ENCODE measurements around the gene CARMIL1. TPM values are rescaled to one million over a fixed set of nuclear protein-coding genes. Genes with fewer than 3 reads are reported as not detected.

The CARMIL1 gene
- total and polyA plus RNA-seq, 10 of the 15 experiments (the other 5 are each of a cell fraction or from before 2014, with no cell fraction given), result 6.4 to 18.1 (median 10.3) TPM

- H3K36me3 ChIP-seq (ENCODE audit: control insufficient read depth in 2 of 2, insufficient read depth in 2 of 2, low read length in 1 of 2), result no peaks in the 10 kb centered on the region
- no peaks in the 10 kb centered on the region for H3K9me3 ChIP-seq (replicated peaks; ENCODE audit: control insufficient read depth, insufficient read depth, low read length)
- peaks cover 5% of the 10 kb centered on the region for H3K4me1 ChIP-seq (ENCODE audit: control insufficient read depth, insufficient read depth, low read length)
- H3K27me3 ChIP-seq (replicated peaks in 1 of 2; ENCODE audit: control insufficient read depth in 2 of 2, insufficient read depth in 2 of 2, low read length in 1 of 2), result no peaks in the 10 kb centered on the region
- no peak overlapping the region for H3K27ac ChIP-seq (ENCODE audit: control insufficient read depth, insufficient read depth)
- no peaks in the 10 kb centered on the region for H4K20me1 ChIP-seq (ENCODE audit: control insufficient read depth, insufficient read depth)
- WGBS (ENCODE audit: insufficient coverage, insufficient replicate concordance, low lambda C conversion rate, missing lambda C conversion rate), result 49% methylated on average over 2 of the region's 3 CpGs
- H3K4me2 ChIP-seq (ENCODE audit: control insufficient read depth, insufficient read depth), result no peak overlapping the region
- ATAC-seq (no peak), FAIRE-seq (no peak), DNase-seq (ENCODE audit: low read depth, low spot score) (no peak)
- RAD21 ChIA-PET (ENCODE audit: unreplicated experiment), result no interaction called here
- BruUV-seq (replicated peaks), result no TSS peak
- POLR2A ChIA-PET, result interaction anchor here (0.8 kb wide), 1 partner anchor 41 kb away, joined by 4 read pairs; no protein-coding TSS in a partner anchor
- SMC1A ChIA-PET (ENCODE audit: uncharacterized antibody, unreplicated experiment), result interaction anchor here (0.9 kb wide), 1 partner anchor 20 kb away, joined by 3 read pairs; no protein-coding TSS in a partner anchor
- no peaks in the 10 kb centered on the region for H3K79me2 ChIP-seq (ENCODE audit: control insufficient read depth, insufficient read depth, low read length)
- TF ChIP-seq KDM1A (IDR thresholded peaks at IDR 0.05; ENCODE audit: borderline replicate concordance), result no peak
- TF ChIP-seq SMC3 (IDR thresholded peaks at IDR 0.05; ENCODE audit: borderline replicate concordance, low read length), result no peak
- TF ChIP-seq ZZZ3 (IDR thresholded peaks at IDR 0.05; ENCODE audit: control insufficient read depth, insufficient read length, low read depth), result no peak
- TF ChIP-seq STAT1 (conservative IDR thresholded peaks at IDR 0.05), result no peak
- no peak for TF ChIP-seq SPI1 (IDR thresholded peaks at IDR 0.05; ENCODE audit: borderline replicate concordance, insufficient read depth, low read depth, low read length)
- no peak for TF ChIP-seq RELB (IDR thresholded peaks at IDR 0.05; ENCODE audit: low read depth)
- TF ChIP-seq HDAC2 (IDR thresholded peaks at IDR 0.05), result no peak
- no peak for TF ChIP-seq HCFC1 (IDR thresholded peaks at IDR 0.05; ENCODE audit: low read length)
- TF ChIP-seq POLR2AphosphoS5 (IDR thresholded peaks at IDR 0.05; ENCODE audit: low read length), result no peak
- no peak for TF ChIP-seq MYB (IDR thresholded peaks at IDR 0.05; ENCODE audit: borderline replicate concordance, low read depth, low read length)
- TF ChIP-seq RBBP5 (conservative IDR thresholded peaks at IDR 0.05), result no peak
- TF ChIP-seq IKZF2 (IDR thresholded peaks at IDR 0.05), result no peak
- no peak for TF ChIP-seq SUZ12 (IDR thresholded peaks at IDR 0.05; ENCODE audit: unreplicated experiment)
- TF ChIP-seq WRNIP1 (IDR thresholded peaks at IDR 0.05; ENCODE audit: borderline replicate concordance, low read depth, low read length), result no peak
- TF ChIP-seq ZNF24 (IDR thresholded peaks at IDR 0.05), result no peak
- CTCF ChIA-PET, result interaction anchor here (0.8 to 1.0 kb wide), 2 partner anchors 19 to 29 kb away, joined by 3 read pairs; no protein-coding TSS in a partner anchor
- no peak overlapping the region for H3K4me3 ChIP-seq
- H3K9ac ChIP-seq (ENCODE audit: control insufficient read depth, insufficient read depth, low read length), result no peak overlapping the region
- no peak overlapping the region for H2AFZ ChIP-seq (ENCODE audit: control insufficient read depth, low read depth, low read length)
- in situ Hi-C loops (cut with MboI) (no loop called here), intact Hi-C loops (cut with micrococcal nuclease; ENCODE audit: unreplicated experiment) (no loop called here)
Measured at GRCh38 chr6:25583906-25584305, 304.7 kb downstream of the CARMIL1 start.
